Left ventricle myocardium inferior (tissue), 1 donor: ENCODE data around the gene OSTM1. TPM values are rescaled to one million over a fixed set of nuclear protein-coding genes. Genes with fewer than 3 reads are reported as not detected.
A peak's percentile ranks its signal among the peaks of the same experiment; 100 is the strongest.

Experiments
- DNase-seq: peaks from one replicate; pipeline ENCODE4 v3.0.0-alpha.2; 2020
- H3K27ac ChIP-seq: fragments of 200-600 bp; replicated peaks from 2 replicates; pipeline ENCODE4 v1.8.0; 2021
- H3K27me3 ChIP-seq: fragments of 200-600 bp; 2 replicates; pipeline ENCODE4 v1.8.0; 2021; ENCODE audit warnings: low read depth
- H3K36me3 ChIP-seq: fragments of 200-600 bp; 2 replicates; pipeline ENCODE4 v1.8.0; 2021
- H3K4me1 ChIP-seq: fragments of 200-600 bp; 2 replicates; pipeline ENCODE4 v1.8.0; 2021
- H3K4me3 ChIP-seq: fragments of 200-600 bp; 2 replicates; pipeline ENCODE4 v1.8.0; 2021; ENCODE audit warnings: mild to moderate bottlenecking, moderate library complexity
- H3K9me3 ChIP-seq: fragments of 200-600 bp; replicated peaks from 2 replicates; pipeline ENCODE4 v1.8.0; 2021
- CTCF ChIP-seq: fragments of 200-600 bp; IDR thresholded peaks from 2 replicates; pipeline ENCODE4 v1.8.0; 2021; ENCODE audit warnings: antibody characterized with exemption, mild to moderate bottlenecking, borderline replicate concordance
- intact Hi-C: fragments of 100-400 bp; cut with micrococcal nuclease; formaldehyde crosslinking; loops from one replicate; pipeline ENCODE4 v1.11.0; 2022
- total RNA-seq: library from RNA; stranded (reverse); fragmentation: NEBNext Ultra II Directional; extraction: Animal tissue kit (Norgen Biotek cat#: 25700); gene quantifications from one replicate; pipeline ENCODE4 v1.2.1, GENCODE V29; 2021
- donor health status: DM: no; HTN: yes; CAD: no; lungs with severe emphysema.

Gene OSTM1
- total RNA-seq, 1 donor from 2014 or later = 40.7 TPM

- peaks cover 20% of the 10 kb centered on the region for H3K27me3 ChIP-seq
- no peaks in the 10 kb centered on the region for H3K36me3 ChIP-seq
- H3K27ac ChIP-seq = no peak overlapping the region
- no peak for DNase-seq
- H3K4me3 ChIP-seq = no peak overlapping the region
- intact Hi-C loops = no loop called here
- no peak for TF ChIP-seq CTCF
- H3K4me1 ChIP-seq = no peaks in the 10 kb centered on the region
- no peaks in the 10 kb centered on the region for H3K9me3 ChIP-seq
Measured at GRCh38 chr6:108082539-108082938, 8.0 kb upstream of the OSTM1 start.

GRCh38 chr6:108080010-108080780 is 5.7 kb upstream of the OSTM1 start:
- Histone ChIP-seq H3K4me1 (peaks cover 5% of the 10 kb centered on the region), H3K9me3 (no peaks in the 10 kb centered on the region), H3K4me3 (no peak overlapping the region), H3K36me3 (no peaks in the 10 kb centered on the region), H3K27me3 (peaks cover 5% of the 10 kb centered on the region), H3K27ac (no peak overlapping the region)
- no peak for TF ChIP-seq CTCF
- intact Hi-C loops = no loop called here
- no peak for DNase-seq

- Histone ChIP-seq H3K4me1 (peaks cover 22% of the 10 kb centered on the region), H3K27me3 (peaks cover 5% of the 10 kb centered on the region), H3K4me3 (no peak overlapping the region), H3K36me3 (no peaks in the 10 kb centered on the region), H3K27ac (no peak overlapping the region), H3K9me3 (no peaks in the 10 kb centered on the region)
- DNase-seq = no peak
- intact Hi-C loops = no loop called here
- no peak for TF ChIP-seq CTCF
Measured at GRCh38 chr6:108078191-108078590, 3.6 kb upstream of the OSTM1 start.

- DNase-seq = no peak
- Histone ChIP-seq H3K4me1 (peaks cover 24% of the 10 kb centered on the region), H3K27me3 (no peaks in the 10 kb centered on the region), H3K4me3 (peak overlapping the region; percentile 98), H3K9me3 (no peaks in the 10 kb centered on the region), H3K36me3 (no peaks in the 10 kb centered on the region), H3K27ac (peak overlapping the region; percentile 81)
- intact Hi-C loops = no loop called here
- no peak for TF ChIP-seq CTCF
Measured at GRCh38 chr6:108074057-108074358, 533 bp downstream of the OSTM1 start.

GRCh38 chr6:108071736-108072276 is 2.7 kb downstream of the OSTM1 start:
- Histone ChIP-seq H3K4me3 (no peak overlapping the region), H3K27ac (no peak overlapping the region), H3K9me3 (no peaks in the 10 kb centered on the region), H3K27me3 (no peaks in the 10 kb centered on the region), H3K36me3 (no peaks in the 10 kb centered on the region), H3K4me1 (peaks cover 24% of the 10 kb centered on the region)
- intact Hi-C loops = no loop called here
- no peak for DNase-seq
- TF ChIP-seq CTCF = no peak
